Tibial nerve (tissue), 4 donors: ENCODE measurements around the gene DDX28. TPM values are rescaled to one million over a fixed set of nuclear protein-coding genes. Genes with fewer than 3 reads are reported as not detected.

Experiments
- DNase-seq, 2 donors: peaks; one replicate each; pipeline ENCODE4 v3.0.0-alpha.2; 2019; ENCODE audit warnings: low spot score in 2 of 2
- H3K27ac ChIP-seq, 4 donors: fragments of 200-600 bp; sonication (generic) in 3 of 4; one replicate each; pipeline ENCODE4 v1.5.1; 2017 to 2019; ENCODE audit warnings: mild to moderate bottlenecking in 1 of 4
- H3K27me3 ChIP-seq, 2 donors: fragments of 200-600 bp; sonication (generic) in 1 of 2; one replicate each; pipeline versions ENCODE4 v1.5.1 to v1.6.0; 2017 to 2019
- H3K36me3 ChIP-seq, 3 donors: fragments of 200-600 bp; sonication (generic); one replicate each; pipeline ENCODE4 v1.5.1; 2018 to 2019
- H3K4me1 ChIP-seq, 4 donors: fragments of 200-600 bp; sonication (generic) in 3 of 4; one replicate each; pipeline ENCODE4 v1.5.1; 2017 to 2019
- H3K4me3 ChIP-seq, 4 donors: fragments of 200-600 bp; sonication (generic) in 3 of 4; one replicate each; pipeline ENCODE4 v1.5.1; 2017 to 2019; ENCODE audit warnings: mild to moderate bottlenecking in 1 of 4, moderate library complexity in 1 of 4
- H3K9me3 ChIP-seq, 4 donors: fragments of 200-600 bp; sonication (generic) in 3 of 4; one replicate each; pipeline ENCODE4 v1.5.1; 2017 to 2019
- EP300 ChIP-seq, 2 donors: sonication (generic); formaldehyde crosslinking; IDR thresholded peaks; one replicate each; pipeline ENCODE4 v1.6.1; 2017; ENCODE audit warnings: antibody characterized with exemption in 2 of 2, mild to moderate bottlenecking in 1 of 2
- POLR2A ChIP-seq, 2 donors: fragments of 450-650 bp; IDR thresholded peaks; one replicate each; pipeline ENCODE4 v1.6.1; 2017; ENCODE audit warnings: antibody characterized with exemption in 2 of 2, mild to moderate bottlenecking in 2 of 2, moderate library complexity in 2 of 2
- WGBS, 2 donors: methylation state at CpG; one replicate each; pipeline ENCODE4 v1.1.5; 2018; 5-methylcytosine and 5-hydroxymethylcytosine counted together
- total RNA-seq, 4 donors: library from RNA; depleted of rRNA; stranded (reverse); fragments of >200 nt; gene quantifications; one replicate each; pipeline ENCODE4 v1.1.0, GENCODE V29; 2016
- TF ChIP-seq, protein P1 (sequence below), 5 experiments: fragments of 200-600 bp in 3 of 5; fragments of 450-650 bp in 2 of 5; sonication (generic) in 3 of 5; IDR thresholded peaks; one replicate each; pipeline ENCODE4 v1.5.1; 2016 to 2019; ENCODE audit warnings: antibody characterized with exemption in 5 of 5, mild to moderate bottlenecking in 3 of 5, moderate library complexity in 2 of 5

Gene DDX28
- total RNA-seq, 4 donors from 2014 or later, result 6.7 to 11.7 (median 10.8) TPM

- peaks cover 0 to 15% (median 6%) of the 10 kb centered on the region in 4 donors for H3K4me1 ChIP-seq
- H3K27me3 ChIP-seq, result no peaks in the 10 kb centered on the region
- no peaks in the 10 kb centered on the region for H3K9me3 ChIP-seq
- WGBS, 2 donors, result 11 to 17% methylated on average over 22 to 34 of the region's 39 CpGs
- peak overlapping the region; percentile 20 to 46 (median 42) for H3K4me3 ChIP-seq
- peak in 1 of 2 donors; percentile 20 for TF ChIP-seq POLR2A (IDR thresholded peaks at IDR 0.05)
- TF ChIP-seq, protein P1, sequence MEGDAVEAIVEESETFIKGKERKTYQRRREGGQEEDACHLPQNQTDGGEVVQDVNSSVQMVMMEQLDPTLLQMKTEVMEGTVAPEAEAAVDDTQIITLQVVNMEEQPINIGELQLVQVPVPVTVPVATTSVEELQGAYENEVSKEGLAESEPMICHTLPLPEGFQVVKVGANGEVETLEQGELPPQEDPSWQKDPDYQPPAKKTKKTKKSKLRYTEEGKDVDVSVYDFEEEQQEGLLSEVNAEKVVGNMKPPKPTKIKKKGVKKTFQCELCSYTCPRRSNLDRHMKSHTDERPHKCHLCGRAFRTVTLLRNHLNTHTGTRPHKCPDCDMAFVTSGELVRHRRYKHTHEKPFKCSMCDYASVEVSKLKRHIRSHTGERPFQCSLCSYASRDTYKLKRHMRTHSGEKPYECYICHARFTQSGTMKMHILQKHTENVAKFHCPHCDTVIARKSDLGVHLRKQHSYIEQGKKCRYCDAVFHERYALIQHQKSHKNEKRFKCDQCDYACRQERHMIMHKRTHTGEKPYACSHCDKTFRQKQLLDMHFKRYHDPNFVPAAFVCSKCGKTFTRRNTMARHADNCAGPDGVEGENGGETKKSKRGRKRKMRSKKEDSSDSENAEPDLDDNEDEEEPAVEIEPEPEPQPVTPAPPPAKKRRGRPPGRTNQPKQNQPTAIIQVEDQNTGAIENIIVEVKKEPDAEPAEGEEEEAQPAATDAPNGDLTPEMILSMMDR (IDR thresholded peaks at IDR 0.05), result peak; percentile 98 to 99 (median 99)
- peak in 1 of 2 donors; percentile 42 for TF ChIP-seq EP300 (IDR thresholded peaks at IDR 0.05)
- peak; percentile 54 for DNase-seq
- H3K27ac ChIP-seq, result peak overlapping the region; percentile 57 to 80 (median 73)
- H3K36me3 ChIP-seq, result no peaks in the 10 kb centered on the region
Measured at GRCh38 chr16:67993207-67994039, 29.6 kb downstream of the DDX28 start.

GRCh38 chr16:67992661-67993206, 30.3 kb downstream of the DDX28 start:
- Histone ChIP-seq H3K27ac (peak overlapping the region in 2 of 4 donors; percentile 77 to 80), H3K4me1 (peaks cover 0 to 15% (median 6%) of the 10 kb centered on the region in 4 donors), H3K9me3 (no peaks in the 10 kb centered on the region), H3K4me3 (peak overlapping the region in 3 of 4 donors; percentile 20 to 46 (median 38)), H3K36me3 (no peaks in the 10 kb centered on the region), H3K27me3 (no peaks in the 10 kb centered on the region)
- no peak for TF ChIP-seq POLR2A (IDR thresholded peaks at IDR 0.05)
- TF ChIP-seq, protein P1 (IDR thresholded peaks at IDR 0.05), result no peak
- no peak for TF ChIP-seq EP300 (IDR thresholded peaks at IDR 0.05)
- no peak for DNase-seq
- WGBS, 2 donors, result 74 to 80% methylated on average over 12 to 17 of the region's 20 CpGs

GRCh38 chr16:67990018-67990386, 33.0 kb downstream of the DDX28 start:
- H3K36me3 ChIP-seq, result no peaks in the 10 kb centered on the region
- WGBS, 2 donors, result 70 to 77% methylated on average over 6 of the region's 6 CpGs
- TF ChIP-seq EP300 (IDR thresholded peaks at IDR 0.05) (no peak), POLR2A (IDR thresholded peaks at IDR 0.05) (no peak)
- TF ChIP-seq, protein P1 (IDR thresholded peaks at IDR 0.05), result no peak

GRCh38 chr16:67989322-67990017, 33.6 kb downstream of the DDX28 start:
- TF ChIP-seq POLR2A (IDR thresholded peaks at IDR 0.05) (no peak), EP300 (IDR thresholded peaks at IDR 0.05) (no peak)
- TF ChIP-seq, protein P1 (IDR thresholded peaks at IDR 0.05), result no peak
- no peak for DNase-seq
- no peak overlapping the region for H3K4me3 ChIP-seq
- H3K36me3 ChIP-seq, result no peaks in the 10 kb centered on the region
- no peaks in the 10 kb centered on the region for H3K27me3 ChIP-seq
- H3K4me1 ChIP-seq, result peaks cover 0 to 18% (median 6%) of the 10 kb centered on the region in 4 donors
- H3K9me3 ChIP-seq, result no peaks in the 10 kb centered on the region
- WGBS, 2 donors, result 76 to 85% methylated on average over 8 of the region's 8 CpGs
- H3K27ac ChIP-seq, result no peak overlapping the region

More at GRCh38 chr16:67990018-67990386, 33.0 kb downstream of the DDX28 start:
- H3K4me3 ChIP-seq, result no peak overlapping the region
- DNase-seq, result no peak
- no peak overlapping the region for H3K27ac ChIP-seq
- H3K4me1 ChIP-seq, result peaks cover 0 to 15% (median 6%) of the 10 kb centered on the region in 4 donors
- H3K27me3 ChIP-seq, result no peaks in the 10 kb centered on the region
- no peaks in the 10 kb centered on the region for H3K9me3 ChIP-seq
